Panc1 (cell line): Measurements from ENCODE around the gene ZBTB43.

Experiments
- CTCF ChIP-seq: fragments of 450-650 bp; IDR thresholded peaks from 2 replicates; pipeline ENCODE4 v1.5.1; 2017; ENCODE audit warnings: mild to moderate bottlenecking
- POLR2AphosphoS5 ChIP-seq: IDR thresholded peaks from 2 replicates; pipeline ENCODE4 v1.6.1; 2012; ENCODE audit warnings: mild to moderate bottlenecking, low read depth, low read length, moderate library complexity
- REST ChIP-seq, 2 experiments: IDR thresholded peaks; 2 replicates each; pipeline ENCODE4 v1.6.1; 2011 to 2012; ENCODE audit warnings: low read depth in 2 of 2, control low read depth in 1 of 2, low read length in 1 of 2, mild to moderate bottlenecking in 1 of 2, moderate library complexity in 1 of 2; ENCODE audit not compliant: insufficient read depth in 1 of 2
- SIN3A ChIP-seq: IDR thresholded peaks from 2 replicates; pipeline ENCODE4 v1.6.1; 2012; ENCODE audit warnings: low read depth, mild to moderate bottlenecking, low read length, moderate library complexity, borderline replicate concordance; ENCODE audit not compliant: insufficient read depth
- TCF7L2 ChIP-seq: IDR thresholded peaks from 2 replicates; pipeline ENCODE4 v1.6.1; 2011; ENCODE audit warnings: mild to moderate bottlenecking, low read depth, low read length, inconsistent platforms

GRCh38 chr9:126844085-126844484, 39.2 kb downstream of the ZBTB43 start:
- no peak for TF ChIP-seq POLR2AphosphoS5
- no peak for TF ChIP-seq REST (IDR thresholded peaks at IDR 0.05; ENCODE audit: insufficient read depth in 1 of 2, low read depth in 2 of 2, low read length in 1 of 2)
- no peak for TF ChIP-seq CTCF
- no peak for TF ChIP-seq TCF7L2
- TF ChIP-seq SIN3A, result no peak
